ENCODE data around the gene HNRNPDL. TPM values are rescaled to one million over a fixed set of nuclear protein-coding genes. Genes with fewer than 3 reads are reported as not detected.

Gene HNRNPDL
- polyA plus RNA-seq, 1 donor from 2014 or later, result 1,146 TPM

GRCh38 chr4:82373486-82373815, 56.8 kb downstream of the HNRNPDL start:
- Histone ChIP-seq H2AFZ (ENCODE audit: low read depth, low read length) (peak overlapping the region; percentile 95), H3K9ac (ENCODE audit: low read length) (peak overlapping the region; percentile 100), H3K79me2 (replicated peaks; ENCODE audit: insufficient read depth, low read length) (peaks cover 81% of the 10 kb centered on the region), H3K27ac (ENCODE audit: low read length) (peak overlapping the region; percentile 98), H3K27me3 (ENCODE audit: insufficient read depth, low read depth, low read length) (no peaks in the 10 kb centered on the region), H3K9me3 (ENCODE audit: low read length) (no peaks in the 10 kb centered on the region), H3K4me2 (ENCODE audit: low read length) (no peak overlapping the region), H3K36me3 (ENCODE audit: insufficient read depth, low read length) (no peaks in the 10 kb centered on the region), H3K4me3 (ENCODE audit: low read length) (peak overlapping the region; percentile 76), H3K9me2 (ENCODE audit: insufficient read depth, low read length) (no peaks in the 10 kb centered on the region), H4K20me1 (ENCODE audit: insufficient read depth) (peaks cover 38% of the 10 kb centered on the region), H3F3A (ENCODE audit: insufficient read depth, low read length, poor library complexity, severe bottlenecking) (peaks cover 4% of the 10 kb centered on the region)
- TF ChIP-seq MXI1 (conservative IDR thresholded peaks at IDR 0.05; ENCODE audit: poor library complexity, severe bottlenecking), result no peak
- peak; percentile 6 for TF ChIP-seq RAD21 (conservative IDR thresholded peaks at IDR 0.05)

Small RNA genes within 50 kb of the gene (small RNA-seq; reads per million reads assigned to genes)
- 0 to 0.16 (median 0.07) reads per million in 3 experiments for gene RF00150

Other genes starting within 250 kb of the HNRNPDL start
- 119 and 144 TPM in 2 replicates for gene HNRNPD, start 56.5 kb downstream of the HNRNPDL start, polyA plus RNA-seq
- gene ENOPH1, start 128 bp upstream of the HNRNPDL start, polyA plus RNA-seq, result 149 and 159 TPM in 2 replicates
- 4.1 and 4.9 TPM in 2 replicates for gene TMEM150C, start 131.5 kb upstream of the HNRNPDL start, polyA plus RNA-seq

Data from neural cell (in vitro differentiated cells).